Neural cell (in vitro differentiated cells): Measurements from ENCODE around the gene MLLT1. TPM values are rescaled to one million over a fixed set of nuclear protein-coding genes. Genes with fewer than 3 reads are reported as not detected.

Experiments
- H2AFZ ChIP-seq: fragments of 200-600, 300-800 bp; sonication (generic), shearing (Covaris generic); 2 replicates; pipeline ENCODE4 v1.6.0; 2014; ENCODE audit warnings: low read depth, mild to moderate bottlenecking, antibody characterized with exemption, low read length, moderate library complexity
- H3F3A ChIP-seq: fragments of 200-600 bp; shearing (Covaris generic); 2 replicates; pipeline ENCODE4 v1.6.1; 2016; ENCODE audit warnings: mild to moderate bottlenecking, moderate library complexity, mixed read lengths, antibody characterized with exemption, low read length; ENCODE audit not compliant: insufficient read depth, poor library complexity, severe bottlenecking
- H3K27ac ChIP-seq: fragments of 200-600, 300-800 bp; sonication (generic), shearing (Covaris generic); 2 replicates; pipeline ENCODE4 v1.5.1; 2014; ENCODE audit warnings: mild to moderate bottlenecking, low read length, moderate library complexity
- H3K27me3 ChIP-seq: fragments of 300-800, 200-600 bp; sonication (generic), shearing (Covaris generic); 2 replicates; pipeline ENCODE4 v1.6.0; 2014; ENCODE audit warnings: mild to moderate bottlenecking, low read depth, low read length, moderate library complexity; ENCODE audit not compliant: insufficient read depth
- H3K36me3 ChIP-seq: fragments of 300-800, 200-600 bp; sonication (generic), shearing (Covaris generic); 2 replicates; pipeline ENCODE4 v1.5.1; 2014; ENCODE audit warnings: mild to moderate bottlenecking, antibody characterized with exemption, low read length, moderate library complexity; ENCODE audit not compliant: insufficient read depth
- H3K4me2 ChIP-seq: fragments of 300-800, 200-600 bp; sonication (generic), shearing (Covaris generic); 2 replicates; pipeline ENCODE4 v1.6.0; 2014; ENCODE audit warnings: mild to moderate bottlenecking, low read length
- H3K4me3 ChIP-seq: fragments of 300-800, 200-600 bp; sonication (generic), shearing (Covaris generic); 2 replicates; pipeline ENCODE4 v1.5.1; 2014; ENCODE audit warnings: mild to moderate bottlenecking, low read length, moderate library complexity
- H3K79me2 ChIP-seq: fragments of 200-600 bp; shearing (Covaris generic); replicated peaks from 2 replicates; pipeline ENCODE4 v1.6.0; 2014; ENCODE audit warnings: mild to moderate bottlenecking, low read length, moderate library complexity; ENCODE audit not compliant: insufficient read depth
- H3K9ac ChIP-seq: fragments of 300-800, 200-600 bp; sonication (generic), shearing (Covaris generic); 2 replicates; pipeline ENCODE4 v1.6.1; 2016; ENCODE audit warnings: mild to moderate bottlenecking, low read length, mixed read lengths
- H3K9me2 ChIP-seq: fragments of 200-600 bp; shearing (Covaris generic); 2 replicates; pipeline ENCODE4 v1.6.1; 2016; ENCODE audit warnings: mild to moderate bottlenecking, low read length, mixed read lengths; ENCODE audit not compliant: insufficient read depth
- H3K9me3 ChIP-seq: fragments of 200-600, 300-800 bp; sonication (generic), shearing (Covaris generic); 2 replicates; pipeline ENCODE4 v1.6.1; 2016; ENCODE audit warnings: mild to moderate bottlenecking, mixed run types, low read length, moderate library complexity, mixed read lengths
- H4K20me1 ChIP-seq: fragments of 200-600 bp; shearing (Covaris generic); 2 replicates; pipeline ENCODE4 v1.6.1; 2016; ENCODE audit warnings: mild to moderate bottlenecking, mixed run types; ENCODE audit not compliant: insufficient read depth
- EP300 ChIP-seq: fragments of 450-650 bp; conservative IDR thresholded peaks from 2 replicates; pipeline ENCODE4 v1.6.1; 2014; ENCODE audit warnings: antibody characterized with exemption, mild to moderate bottlenecking, moderate library complexity; ENCODE audit not compliant: poor library complexity, severe bottlenecking
- EZH2 ChIP-seq: fragments of 200-600, 300-800 bp; shearing (Covaris generic), sonication (generic); IDR thresholded peaks from 2 replicates; pipeline ENCODE4 v1.6.1; 2014; ENCODE audit warnings: antibody characterized with exemption, low read length, borderline replicate concordance, mild to moderate bottlenecking; ENCODE audit not compliant: insufficient read depth, poor library complexity, severe bottlenecking
- MXI1 ChIP-seq: fragments of 450-650 bp; conservative IDR thresholded peaks from 2 replicates; pipeline ENCODE4 v1.6.1; 2014; ENCODE audit warnings: antibody characterized with exemption, mild to moderate bottlenecking; ENCODE audit not compliant: poor library complexity, severe bottlenecking
- POLR2AphosphoS5 ChIP-seq: IDR thresholded peaks from 2 replicates; pipeline ENCODE4 v1.6.1; 2012
- RAD21 ChIP-seq: fragments of 450-650 bp; conservative IDR thresholded peaks from 2 replicates; pipeline ENCODE4 v1.6.1; 2014; ENCODE audit warnings: antibody characterized with exemption, mild to moderate bottlenecking, moderate library complexity
- REST ChIP-seq: IDR thresholded peaks from 2 replicates; pipeline ENCODE4 v1.6.1; 2012; ENCODE audit warnings: borderline replicate concordance
- SMC3 ChIP-seq: fragments of 450-650 bp; conservative IDR thresholded peaks from 2 replicates; pipeline ENCODE4 v1.6.1; 2014; ENCODE audit warnings: antibody characterized with exemption, mild to moderate bottlenecking, moderate library complexity; ENCODE audit not compliant: poor library complexity
- TAF1 ChIP-seq: IDR thresholded peaks from 2 replicates; pipeline ENCODE4 v1.6.1; 2012; ENCODE audit warnings: low read depth
- polyA plus RNA-seq: library from polyadenylated mRNA; depleted of rRNA; stranded (reverse); fragments of >200 nt; gene quantifications from 2 replicates; pipeline ENCODE4 v1.2.3, GENCODE V29; 2014
- TF ChIP-seq, protein P1 (sequence below): fragments of 450-650 bp; IDR thresholded peaks from 2 replicates; pipeline ENCODE4 v1.5.1; 2014; ENCODE audit warnings: antibody characterized with exemption, mild to moderate bottlenecking, moderate library complexity; ENCODE audit not compliant: poor library complexity, severe bottlenecking

MLLT1 gene
- polyA plus RNA-seq, 1 donor from 2014 or later: 34.0 TPM

GRCh38 chr19:6288737-6289136 lies 9.0 kb upstream of the MLLT1 start:
- Histone ChIP-seq H3K79me2 (no peaks in the 10 kb centered on the region), H3K4me2 (no peak overlapping the region), H3K9ac (no peak overlapping the region), H3K27ac (no peak overlapping the region), H3K27me3 (no peaks in the 10 kb centered on the region), H2AFZ (no peak overlapping the region), H4K20me1 (no peaks in the 10 kb centered on the region), H3K36me3 (no peaks in the 10 kb centered on the region), H3F3A (no peaks in the 10 kb centered on the region), H3K4me3 (no peak overlapping the region), H3K9me3 (peaks cover 17% of the 10 kb centered on the region), H3K9me2 (no peaks in the 10 kb centered on the region)
- no peak for TF ChIP-seq TAF1
- TF ChIP-seq SMC3: no peak
- no peak for TF ChIP-seq REST
- no peak for TF ChIP-seq EP300
- TF ChIP-seq EZH2: no peak

DNA sequence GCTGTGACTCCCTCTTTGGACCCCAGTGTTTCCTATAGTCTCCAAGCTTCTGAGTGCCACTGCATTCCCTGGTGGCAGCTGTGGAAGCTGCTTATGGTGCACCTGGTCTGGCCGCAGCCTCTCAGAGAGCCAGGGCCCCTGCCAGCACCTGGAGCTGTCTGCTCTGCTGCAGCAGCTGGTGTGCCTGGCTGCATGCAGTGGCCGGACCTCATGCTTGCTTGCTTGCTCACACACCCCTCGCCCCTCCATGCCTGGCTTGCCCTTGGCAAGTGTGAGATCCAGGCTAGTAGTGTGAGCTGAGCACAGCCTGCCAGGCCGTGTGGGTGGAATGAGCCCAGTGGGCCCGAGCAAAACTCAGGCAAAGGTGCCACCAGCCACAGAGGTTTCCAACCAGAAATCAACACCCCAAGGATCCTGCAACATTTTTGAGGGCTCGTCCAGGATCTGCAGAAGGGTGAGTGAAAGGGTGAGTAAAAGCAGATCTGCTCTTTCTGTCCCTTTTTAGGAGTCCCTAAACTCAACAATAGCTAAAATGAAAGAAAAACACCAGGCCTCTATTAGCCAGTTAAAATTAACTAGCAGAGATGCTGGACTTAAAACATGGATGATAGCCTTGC lies 7.6 kb upstream of the MLLT1 start:
- TF ChIP-seq POLR2AphosphoS5 (no peak), EZH2 (no peak), SMC3 (no peak), REST (no peak), TAF1 (no peak), MXI1 (no peak), EP300 (no peak), RAD21 (no peak)
- TF ChIP-seq, protein P1, sequence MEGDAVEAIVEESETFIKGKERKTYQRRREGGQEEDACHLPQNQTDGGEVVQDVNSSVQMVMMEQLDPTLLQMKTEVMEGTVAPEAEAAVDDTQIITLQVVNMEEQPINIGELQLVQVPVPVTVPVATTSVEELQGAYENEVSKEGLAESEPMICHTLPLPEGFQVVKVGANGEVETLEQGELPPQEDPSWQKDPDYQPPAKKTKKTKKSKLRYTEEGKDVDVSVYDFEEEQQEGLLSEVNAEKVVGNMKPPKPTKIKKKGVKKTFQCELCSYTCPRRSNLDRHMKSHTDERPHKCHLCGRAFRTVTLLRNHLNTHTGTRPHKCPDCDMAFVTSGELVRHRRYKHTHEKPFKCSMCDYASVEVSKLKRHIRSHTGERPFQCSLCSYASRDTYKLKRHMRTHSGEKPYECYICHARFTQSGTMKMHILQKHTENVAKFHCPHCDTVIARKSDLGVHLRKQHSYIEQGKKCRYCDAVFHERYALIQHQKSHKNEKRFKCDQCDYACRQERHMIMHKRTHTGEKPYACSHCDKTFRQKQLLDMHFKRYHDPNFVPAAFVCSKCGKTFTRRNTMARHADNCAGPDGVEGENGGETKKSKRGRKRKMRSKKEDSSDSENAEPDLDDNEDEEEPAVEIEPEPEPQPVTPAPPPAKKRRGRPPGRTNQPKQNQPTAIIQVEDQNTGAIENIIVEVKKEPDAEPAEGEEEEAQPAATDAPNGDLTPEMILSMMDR: no peak
- H3K9ac ChIP-seq: no peak overlapping the region

More for the DNA sequence above, 7.6 kb upstream of the MLLT1 start:
- no peak overlapping the region for H3K4me2 ChIP-seq
- H3K36me3 ChIP-seq: no peaks in the 10 kb centered on the region
- no peaks in the 10 kb centered on the region for H3K79me2 ChIP-seq
- no peaks in the 10 kb centered on the region for H3F3A ChIP-seq
- H3K9me2 ChIP-seq: no peaks in the 10 kb centered on the region
- no peak overlapping the region for H3K27ac ChIP-seq
- H2AFZ ChIP-seq: no peak overlapping the region
- no peaks in the 10 kb centered on the region for H3K27me3 ChIP-seq
- H3K9me3 ChIP-seq: peaks cover 17% of the 10 kb centered on the region
- H3K4me3 ChIP-seq: no peak overlapping the region
- no peaks in the 10 kb centered on the region for H4K20me1 ChIP-seq
